HG02943 (cell line): Measurements from ENCODE around the gene LTB4R.
A peak's percentile ranks its signal among the peaks of the same experiment; 100 is the strongest.

Source experiments
- ATAC-seq: cut with Tn5 transposase; IDR thresholded peaks from one replicate; pipeline ENCODE4 v1.9.1; 2021; ENCODE audit warnings: mild to moderate bottlenecking, low read depth, moderate library complexity; ENCODE audit not compliant: unreplicated experiment

Gene LTB4R

GRCh38 chr14:24299255-24300191 is 11.8 kb upstream of the LTB4R start, which contains the start of the genes DHRS1 and NOP9:
Gene DHRS1, minus strand, starts transcription at chr14:24299780. Its CDS starts 674 bp downstream, at chr14:24299106.
Gene NOP9, plus strand, starts transcription at chr14:24299850. Its CDS starts 105 bp downstream, at chr14:24299955.
- peak; percentile 62 for ATAC-seq

GRCh38 chr14:24300326-24300980 is 10.8 kb upstream of the LTB4R start:
- ATAC-seq = no peak

GRCh38 chr14:24304019-24304387 is 7.3 kb upstream of the LTB4R start:
- ATAC-seq = no peak

GRCh38 chr14:24307156-24307574 is 4.1 kb upstream of the LTB4R start:
- no peak for ATAC-seq

- ATAC-seq = no peak
These were observed 3.5 kb upstream of the LTB4R start, which contains the start of gene CIDEB for GRCh38 chr14:24307575-24308341. Gene CIDEB, minus strand, starts transcription at chr14:24307977. Its CDS starts 119 bp downstream, at chr14:24307858.

GRCh38 chr14:24308342-24309124 is 2.8 kb upstream of the LTB4R start:
- no peak for ATAC-seq

- ATAC-seq = no peak
These were observed 1.6 kb upstream of the LTB4R start, which contains the start of gene LTB4R2 for GRCh38 chr14:24309538-24310264. Gene LTB4R2, plus strand, starts transcription at chr14:24310140. Its CDS starts 525 bp downstream, at chr14:24310665.

- ATAC-seq = no peak
These were observed 1.0 kb upstream of the LTB4R start for GRCh38 chr14:24310265-24310645.

- ATAC-seq = no peak
These were observed 724 bp downstream of the LTB4R start for GRCh38 chr14:24311837-24312615.

- ATAC-seq = no peak
These were observed 1.6 kb downstream of the LTB4R start for GRCh38 chr14:24312736-24313507.

- ATAC-seq = no peak
These were observed 2.6 kb downstream of the LTB4R start for GRCh38 chr14:24313913-24314312.

- ATAC-seq = no peak
These were observed 3.3 kb downstream of the LTB4R start for GRCh38 chr14:24314377-24315193.

GRCh38 chr14:24315243-24315806 is 4.0 kb downstream of the LTB4R start:
- ATAC-seq = no peak

GRCh38 chr14:24315807-24316596 is 4.7 kb downstream of the LTB4R start:
- ATAC-seq = no peak

GRCh38 chr14:24316597-24316950 is 5.3 kb downstream of the LTB4R start:
- no peak for ATAC-seq
